ENCODE measurements around the gene PFN3.

GRCh38 chr5:177376107-177376506 lies 24.4 kb downstream of the PFN3 start:
- TF ChIP-seq POLR2A (IDR thresholded peaks at IDR 0.05), result no peak
- TF ChIP-seq CTCF (IDR thresholded peaks at IDR 0.05), result no peak
